Right lobe of liver (tissue), 6 donors: Measurements from ENCODE around the gene LILRA5. TPM values are rescaled to one million over a fixed set of nuclear protein-coding genes. Genes with fewer than 3 reads are reported as not detected.

Source experiments
- ATAC-seq, 4 donors: fragments of 200-7000 bp; cut with Tn5 transposase; one replicate each; pipeline ENCODE4 v1.9.1; 2020; ENCODE audit warnings: mild to moderate bottlenecking in 4 of 4, moderate library complexity in 4 of 4
- DNase-seq, 3 donors: peaks; one replicate each; pipeline ENCODE4 v3.0.0-alpha.2; 2020
- H3K27ac ChIP-seq, 3 donors: fragments of 200-600 bp; one replicate each; pipeline ENCODE4 v1.8.0; 2022
- H3K27me3 ChIP-seq, 2 donors: fragments of 200-600 bp; one replicate each; pipeline ENCODE4 v1.8.0; 2022
- H3K36me3 ChIP-seq, 4 donors: fragments of 200-600 bp; sonication (generic) in 1 of 4; one replicate each; pipeline versions ENCODE4 v1.5.1 to v1.8.0; 2017 to 2022; ENCODE audit warnings: control low read depth in 1 of 4
- H3K4me1 ChIP-seq, 4 donors: fragments of 200-600 bp; sonication (generic) in 1 of 4; one replicate each; pipeline versions ENCODE4 v1.5.1 to v1.8.0; 2017 to 2022; ENCODE audit warnings: control low read depth in 1 of 4
- H3K4me3 ChIP-seq, 3 donors: fragments of 200-600 bp; one replicate each; pipeline ENCODE4 v1.8.0; 2022
- H3K9me3 ChIP-seq, 4 donors: fragments of 200-600 bp; sonication (generic) in 1 of 4; one replicate each; pipeline versions ENCODE4 v1.5.1 to v1.8.0; 2017 to 2022; ENCODE audit warnings: control low read depth in 1 of 4
- POLR2A ChIP-seq: fragments of 450-650 bp; IDR thresholded peaks from one replicate; pipeline ENCODE4 v1.6.1; 2017; ENCODE audit warnings: antibody characterized with exemption, mild to moderate bottlenecking
- WGBS: methylation state at CpG from one replicate; pipeline ENCODE4 v1.1.6; 2018; ENCODE audit warnings: low coverage, low lambda C conversion rate; ENCODE audit not compliant: insufficient coverage; ENCODE audit errors: missing lambda C conversion rate; 5-methylcytosine and 5-hydroxymethylcytosine counted together
- intact Hi-C, 2 donors: fragments of 100-400 bp; cut with DNase I; formaldehyde crosslinking; loops; one replicate each; pipeline versions ENCODE4 v1.11.2 to v1.14.1; 2022
- total RNA-seq, 6 experiments: library from RNA; depleted of rRNA in 2 of 6; stranded (reverse); fragments of >200 nt in 2 of 6; fragmentation: NEBNext Ultra II Directional in 3 of 6; extraction: Animal tissue kit (Norgen Biotek cat#: 25700) in 3 of 6; gene quantifications; one replicate each; pipeline versions ENCODE4 v1.1.0 to v1.2.4, GENCODE V29; 2016 to 2023
- TF ChIP-seq, protein P1 (sequence below), 4 donors: fragments of 200-600 bp in 3 of 4; fragments of 450-650 bp in 1 of 4; IDR thresholded peaks; one replicate each; pipeline versions ENCODE4 v1.5.1 to v1.8.0; 2016 to 2022; ENCODE audit warnings: antibody characterized with exemption in 4 of 4, mild to moderate bottlenecking in 2 of 4
- donor health status: DM: no; HTN: yes; CAD: no.
- donor health status: DM: no; HTN: no; CAD: no.
- donor health status: DM: no; HTN: no; CAD: no.
- donor health status: DM: no; HTN: yes; CAD: no.
- donor health status: DM: no; HTN: yes; CAD: no.

The LILRA5 gene
- total RNA-seq, 6 experiments from 2014 or later, result 0.98 to 4.3 (median 1.9) TPM

DNA sequence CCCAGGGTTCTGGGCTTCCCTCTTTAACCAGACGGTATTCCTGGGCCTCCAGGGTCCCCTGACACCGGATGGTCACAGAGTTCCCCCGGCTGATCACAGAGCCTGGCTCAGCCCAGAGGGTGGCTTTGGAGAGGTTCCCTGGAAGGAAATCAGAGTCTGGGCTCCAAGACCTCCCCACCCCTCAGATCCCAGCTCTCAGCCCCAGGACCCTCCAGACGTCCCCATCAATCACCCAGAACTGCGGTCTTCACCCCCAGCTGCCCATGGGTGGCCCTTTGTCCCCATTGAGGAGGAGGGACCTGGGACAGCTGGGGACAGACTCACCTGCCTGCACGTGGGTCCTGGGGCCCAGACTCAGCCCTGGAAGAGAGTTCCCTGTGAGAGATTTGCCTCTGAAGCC lies 955 bp downstream of the LILRA5 start:
- Histone ChIP-seq H3K4me3 (no peak overlapping the region), H3K4me1 (no peaks in the 10 kb centered on the region), H3K9me3 (no peaks in the 10 kb centered on the region), H3K27ac (no peak overlapping the region), H3K36me3 (no peaks in the 10 kb centered on the region), H3K27me3 (peaks cover 0 to 3% of the 10 kb centered on the region in 2 donors)
- ATAC-seq (no peak), DNase-seq (no peak)
- intact Hi-C loops, result no loop called here
- no CpG with 5 or more reads among the region's 6 CpGs for WGBS
- TF ChIP-seq, protein P1, sequence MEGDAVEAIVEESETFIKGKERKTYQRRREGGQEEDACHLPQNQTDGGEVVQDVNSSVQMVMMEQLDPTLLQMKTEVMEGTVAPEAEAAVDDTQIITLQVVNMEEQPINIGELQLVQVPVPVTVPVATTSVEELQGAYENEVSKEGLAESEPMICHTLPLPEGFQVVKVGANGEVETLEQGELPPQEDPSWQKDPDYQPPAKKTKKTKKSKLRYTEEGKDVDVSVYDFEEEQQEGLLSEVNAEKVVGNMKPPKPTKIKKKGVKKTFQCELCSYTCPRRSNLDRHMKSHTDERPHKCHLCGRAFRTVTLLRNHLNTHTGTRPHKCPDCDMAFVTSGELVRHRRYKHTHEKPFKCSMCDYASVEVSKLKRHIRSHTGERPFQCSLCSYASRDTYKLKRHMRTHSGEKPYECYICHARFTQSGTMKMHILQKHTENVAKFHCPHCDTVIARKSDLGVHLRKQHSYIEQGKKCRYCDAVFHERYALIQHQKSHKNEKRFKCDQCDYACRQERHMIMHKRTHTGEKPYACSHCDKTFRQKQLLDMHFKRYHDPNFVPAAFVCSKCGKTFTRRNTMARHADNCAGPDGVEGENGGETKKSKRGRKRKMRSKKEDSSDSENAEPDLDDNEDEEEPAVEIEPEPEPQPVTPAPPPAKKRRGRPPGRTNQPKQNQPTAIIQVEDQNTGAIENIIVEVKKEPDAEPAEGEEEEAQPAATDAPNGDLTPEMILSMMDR (IDR thresholded peaks at IDR 0.05), result no peak
- TF ChIP-seq POLR2A, result no peak

DNA sequence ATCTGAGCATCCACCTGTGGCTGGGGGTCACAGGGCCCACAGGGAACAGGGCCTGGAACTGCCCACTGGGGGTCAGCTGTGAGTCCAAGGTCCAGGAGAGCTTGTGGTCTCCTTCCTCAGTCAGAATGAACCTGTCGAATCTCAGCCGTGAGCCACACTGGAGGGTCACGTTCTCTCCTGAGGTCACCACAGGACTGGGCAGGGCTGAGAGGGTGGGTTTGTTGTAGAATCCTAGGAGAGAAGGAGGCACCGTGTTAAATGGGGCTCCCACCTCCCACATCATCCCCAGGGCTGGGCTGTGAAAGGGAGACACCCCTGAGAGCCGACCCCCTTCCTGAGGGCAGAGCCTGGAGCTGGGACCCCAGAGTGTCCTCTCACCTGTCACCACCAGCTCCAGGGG lies 1.5 kb downstream of the LILRA5 start:
- Histone ChIP-seq H3K36me3 (no peaks in the 10 kb centered on the region), H3K27me3 (no peaks in the 10 kb centered on the region), H3K9me3 (no peaks in the 10 kb centered on the region), H3K4me3 (no peak overlapping the region), H3K4me1 (no peaks in the 10 kb centered on the region), H3K27ac (no peak overlapping the region)
- TF ChIP-seq, protein P1 (IDR thresholded peaks at IDR 0.05), result no peak
- no peak for TF ChIP-seq POLR2A
- ATAC-seq, result no peak
- DNase-seq, result no peak
- WGBS, result 21% methylated on average over 3 of the region's 5 CpGs
- intact Hi-C loops, result no loop called here

DNA sequence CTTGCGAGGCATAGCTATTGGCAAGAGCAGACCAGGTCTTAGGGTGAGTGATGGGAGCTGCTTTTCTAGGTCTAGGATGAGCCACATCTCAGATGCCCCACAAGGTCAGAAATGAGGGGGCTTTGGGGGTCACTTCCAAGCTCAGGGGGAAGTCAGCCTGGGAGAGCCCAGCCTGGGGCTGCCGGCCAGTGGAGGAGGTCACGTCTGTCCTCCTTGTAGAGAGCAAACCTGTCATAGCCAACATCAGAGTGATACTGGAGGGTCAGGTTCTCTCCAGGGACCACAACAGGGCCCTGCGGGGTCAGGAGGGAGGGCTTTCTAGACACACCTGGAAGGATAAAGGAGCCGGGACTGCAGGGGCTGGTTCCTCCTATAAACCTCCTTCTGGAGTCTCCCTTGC lies 2.4 kb downstream of the LILRA5 start:
- Histone ChIP-seq H3K4me1 (no peaks in the 10 kb centered on the region), H3K27ac (no peak overlapping the region), H3K36me3 (no peaks in the 10 kb centered on the region), H3K9me3 (no peaks in the 10 kb centered on the region), H3K4me3 (no peak overlapping the region), H3K27me3 (no peaks in the 10 kb centered on the region)
- intact Hi-C loops, result no loop called here
- DNase-seq, result no peak
- ATAC-seq, result no peak
- TF ChIP-seq POLR2A, result no peak
- TF ChIP-seq, protein P1 (IDR thresholded peaks at IDR 0.05), result no peak
- 90% methylated on average over 2 of the region's 5 CpGs for WGBS

DNA sequence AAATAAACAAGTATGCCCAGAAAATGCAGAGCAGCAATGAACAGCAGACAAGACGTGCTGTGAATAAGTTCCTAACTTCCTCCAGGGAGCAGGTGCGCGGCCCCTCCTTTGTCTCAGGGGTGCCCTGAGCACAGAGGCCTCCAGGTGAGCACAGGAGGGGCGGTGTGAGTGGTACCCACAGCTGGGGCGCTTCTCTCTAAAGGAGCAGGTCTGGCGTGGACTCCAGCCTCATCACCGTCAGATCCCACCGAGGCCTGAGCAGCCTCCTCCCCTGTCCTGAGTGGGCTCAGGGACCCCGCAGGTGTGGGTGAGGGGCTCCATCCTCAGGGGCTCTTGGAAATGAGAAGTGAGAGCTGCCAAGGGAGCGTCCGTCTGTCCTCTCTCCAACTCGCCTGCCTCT lies 3.2 kb downstream of the LILRA5 start:
- H3K4me3 ChIP-seq, result no peak overlapping the region
- no peak overlapping the region for H3K27ac ChIP-seq
- WGBS, result 23% methylated on average over 2 of the region's 12 CpGs
- no peak for ATAC-seq
- intact Hi-C loops, result no loop called here
- H3K36me3 ChIP-seq, result no peaks in the 10 kb centered on the region
- no peaks in the 10 kb centered on the region for H3K9me3 ChIP-seq
- no peak for TF ChIP-seq POLR2A
- TF ChIP-seq, protein P1 (IDR thresholded peaks at IDR 0.05), result no peak
- no peaks in the 10 kb centered on the region for H3K27me3 ChIP-seq
- no peaks in the 10 kb centered on the region for H3K4me1 ChIP-seq
- no peak for DNase-seq

DNA sequence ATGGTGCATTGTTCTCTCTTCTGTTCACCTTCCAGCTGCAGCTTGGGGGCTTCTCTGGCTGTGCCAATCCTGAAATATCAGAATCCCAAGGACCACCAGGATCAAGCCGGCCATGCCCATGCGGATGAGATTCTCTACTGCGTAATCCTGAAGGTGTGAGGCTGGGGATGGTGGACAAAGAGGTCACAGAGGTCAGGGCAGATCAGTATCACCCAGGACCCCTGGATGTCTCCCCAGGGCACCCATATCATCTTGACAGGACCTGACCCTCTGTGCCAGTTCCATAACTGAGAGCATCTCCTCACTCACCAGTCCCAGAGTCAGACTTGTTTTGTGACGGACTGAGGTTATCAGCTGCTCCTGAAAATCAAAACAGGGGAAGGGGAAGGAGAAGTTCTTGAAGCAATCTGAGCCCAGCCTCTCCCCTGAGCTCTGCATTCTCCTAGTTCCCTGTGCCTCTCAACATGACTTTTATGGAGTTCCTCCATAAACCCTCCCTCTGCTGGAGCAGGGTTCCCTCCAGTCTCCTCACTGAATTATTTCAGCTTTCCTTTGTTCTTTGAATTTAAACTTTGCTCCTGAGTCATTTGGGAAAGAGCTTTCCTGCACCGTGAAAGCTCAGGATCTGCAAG lies 5.5 kb downstream of the LILRA5 start:
- no peak overlapping the region for H3K4me3 ChIP-seq
- ATAC-seq, result peak in 1 of 4 donors; percentile 24
- H3K27ac ChIP-seq, result no peak overlapping the region
- H3K27me3 ChIP-seq, result no peaks in the 10 kb centered on the region
- no peaks in the 10 kb centered on the region for H3K4me1 ChIP-seq
- 50% methylated on average over 1 of the region's 5 CpGs for WGBS
- DNase-seq, result no peak
- H3K9me3 ChIP-seq, result no peaks in the 10 kb centered on the region
- intact Hi-C loops, result no loop called here
- no peak for TF ChIP-seq POLR2A
- TF ChIP-seq, protein P1 (IDR thresholded peaks at IDR 0.05), result no peak
- H3K36me3 ChIP-seq, result no peaks in the 10 kb centered on the region
